GM21390 (cell line): ENCODE measurements around the gene KCNJ3.
"Not testable (repeated sequence)": the region's sequence is repeated elsewhere in the genome, so short reads cannot be mapped to it uniquely, and the experiment has no call there.

ENCODE experiments used
- ATAC-seq: cut with Tn5 transposase; IDR thresholded peaks from one replicate; pipeline ENCODE4 v1.9.1; 2021; ENCODE audit not compliant: unreplicated experiment

The KCNJ3 gene

GRCh38 chr2:154837035-154837434 lies 138.5 kb downstream of the KCNJ3 start:
- no peak for ATAC-seq

GRCh38 chr2:154844513-154844912 lies 146.0 kb downstream of the KCNJ3 start:
- ATAC-seq: no peak

GRCh38 chr2:154846842-154847241 lies 148.3 kb downstream of the KCNJ3 start:
- ATAC-seq: no peak

GRCh38 chr2:154849482-154849881 lies 151.0 kb downstream of the KCNJ3 start:
- ATAC-seq: no peak

- no peak for ATAC-seq
Measured at GRCh38 chr2:154850532-154850931, 152.0 kb downstream of the KCNJ3 start.

GRCh38 chr2:154855138-154855537 lies 156.6 kb downstream of the KCNJ3 start:
- no peak for ATAC-seq

- not testable (repeated sequence) for ATAC-seq
Measured at GRCh38 chr2:154867151-154867550, 168.7 kb downstream of the KCNJ3 start.

GRCh38 chr2:154875999-154876398 lies 177.5 kb downstream of the KCNJ3 start:
- ATAC-seq: no peak

GRCh38 chr2:154882725-154883124 lies 184.2 kb downstream of the KCNJ3 start:
- no peak for ATAC-seq

GRCh38 chr2:154886316-154886715 lies 187.8 kb downstream of the KCNJ3 start:
- no peak for ATAC-seq

- no peak for ATAC-seq
Measured at GRCh38 chr2:154898269-154898668, 199.8 kb downstream of the KCNJ3 start.

- ATAC-seq: no peak
Measured at GRCh38 chr2:154901063-154901462, 202.6 kb downstream of the KCNJ3 start.
